DOHH2 (cell line): Measurements from ENCODE around the gene RAD23B.

Experiments
- H3F3A ChIP-seq: fragments of 200-600 bp; sonication (generic), shearing (Covaris generic); 2 replicates; pipeline ENCODE4 v1.6.0; 2016; ENCODE audit warnings: antibody characterized with exemption, mild to moderate bottlenecking; ENCODE audit not compliant: control insufficient read depth, insufficient read depth
- H3K27ac ChIP-seq: fragments of 200-600 bp; sonication (generic); 2 replicates; pipeline ENCODE4 v1.5.1; 2014; ENCODE audit warnings: low read depth, mild to moderate bottlenecking, low read length, moderate library complexity
- H3K27me3 ChIP-seq: fragments of 200-600 bp; sonication (generic); 2 replicates; pipeline ENCODE4 v1.6.1; 2014; ENCODE audit warnings: mild to moderate bottlenecking, low read length, mixed read lengths; ENCODE audit not compliant: control insufficient read depth
- H3K36me3 ChIP-seq: fragments of 200-600 bp; sonication (generic); 2 replicates; pipeline ENCODE4 v1.6.1; 2014; ENCODE audit warnings: mild to moderate bottlenecking, low read length, moderate library complexity, mixed read lengths; ENCODE audit not compliant: control insufficient read depth
- H3K4me1 ChIP-seq: fragments of 200-600 bp; sonication (generic); 2 replicates; pipeline ENCODE4 v1.6.1; 2014; ENCODE audit warnings: mild to moderate bottlenecking, low read length, mixed read lengths; ENCODE audit not compliant: control insufficient read depth
- H3K4me2 ChIP-seq: fragments of 200-600 bp; sonication (generic); 2 replicates; pipeline ENCODE4 v1.6.0; 2014; ENCODE audit warnings: mild to moderate bottlenecking, low read length, moderate library complexity
- H3K4me3 ChIP-seq: fragments of 200-600 bp; sonication (generic); 2 replicates; pipeline ENCODE4 v1.5.1; 2014; ENCODE audit warnings: mild to moderate bottlenecking, low read length, mixed read lengths
- H3K79me2 ChIP-seq: fragments of 200-600 bp; sonication (generic); 2 replicates; pipeline ENCODE4 v1.6.1; 2014; ENCODE audit warnings: mild to moderate bottlenecking, low read length, mixed read lengths; ENCODE audit not compliant: control insufficient read depth
- H3K9me2 ChIP-seq: fragments of 200-600 bp; sonication (generic); replicated peaks from 2 replicates; pipeline ENCODE4 v1.6.1; 2014; ENCODE audit warnings: mild to moderate bottlenecking, low read length, mixed read lengths; ENCODE audit not compliant: control insufficient read depth
- H3K9me3 ChIP-seq: fragments of 200-600 bp; sonication (generic); 2 replicates; pipeline ENCODE4 v1.6.1; 2014; ENCODE audit warnings: antibody characterized with exemption, low read length, mixed read lengths; ENCODE audit not compliant: control insufficient read depth, insufficient read depth
- H4K20me1 ChIP-seq: fragments of 200-600 bp; sonication (generic); 2 replicates; pipeline ENCODE4 v1.6.0; 2014; ENCODE audit warnings: low read depth, mild to moderate bottlenecking, antibody characterized with exemption, low read length, moderate library complexity; ENCODE audit not compliant: control insufficient read depth, insufficient read depth
- CTCF ChIP-seq: fragments of 200-600 bp; sonication (generic); IDR thresholded peaks from one replicate; pipeline ENCODE4 v1.5.1; 2014; ENCODE audit warnings: antibody characterized with exemption, mild to moderate bottlenecking, low read depth, low read length; ENCODE audit not compliant: poor library complexity, severe bottlenecking
- EZH2phosphoT487 ChIP-seq: fragments of 200-600 bp; sonication (generic); IDR thresholded peaks from 2 replicates; pipeline ENCODE4 v1.6.1; 2017; ENCODE audit warnings: borderline replicate concordance, mild to moderate bottlenecking, antibody characterized with exemption, low read length, moderate library complexity, mixed read lengths

RAD23B gene

GRCh38 chr9:107316795-107317661 is 33.9 kb downstream of the RAD23B start:
- no peaks in the 10 kb centered on the region for H3K9me3 ChIP-seq
- H3K36me3 ChIP-seq, result peaks cover 98% of the 10 kb centered on the region
- TF ChIP-seq CTCF (no peak), EZH2phosphoT487 (no peak)
- H4K20me1 ChIP-seq, result no peaks in the 10 kb centered on the region
- no peaks in the 10 kb centered on the region for H3K9me2 ChIP-seq
- no peak overlapping the region for H3K27ac ChIP-seq
- peaks cover 93% of the 10 kb centered on the region for H3K79me2 ChIP-seq
- no peaks in the 10 kb centered on the region for H3K4me1 ChIP-seq
- no peaks in the 10 kb centered on the region for H3K27me3 ChIP-seq
- no peak overlapping the region for H3K4me3 ChIP-seq
- no peaks in the 10 kb centered on the region for H3F3A ChIP-seq
- H3K4me2 ChIP-seq, result no peak overlapping the region

GRCh38 chr9:107322643-107323042 is 39.6 kb downstream of the RAD23B start:
- H3F3A ChIP-seq, result no peaks in the 10 kb centered on the region
- no peaks in the 10 kb centered on the region for H3K9me3 ChIP-seq
- no peak for TF ChIP-seq EZH2phosphoT487
- TF ChIP-seq CTCF, result no peak
- H3K9me2 ChIP-seq, result no peaks in the 10 kb centered on the region
- peaks cover 94% of the 10 kb centered on the region for H3K36me3 ChIP-seq
- peaks cover 3% of the 10 kb centered on the region; the same call in 1 of the 2 replicates for H3K4me1 ChIP-seq
- H3K27me3 ChIP-seq, result no peaks in the 10 kb centered on the region
- no peak overlapping the region for H3K27ac ChIP-seq
- H3K4me3 ChIP-seq, result no peak overlapping the region
- H4K20me1 ChIP-seq, result peaks cover 3% of the 10 kb centered on the region; the same call in 1 of the 2 replicates
- H3K79me2 ChIP-seq, result peaks cover 87% of the 10 kb centered on the region
- H3K4me2 ChIP-seq, result no peak overlapping the region

GRCh38 chr9:107323836-107324585 is 40.9 kb downstream of the RAD23B start:
- peaks cover 83% of the 10 kb centered on the region for H3K79me2 ChIP-seq
- H3K9me2 ChIP-seq, result no peaks in the 10 kb centered on the region
- no peaks in the 10 kb centered on the region for H3F3A ChIP-seq
- TF ChIP-seq CTCF (no peak), EZH2phosphoT487 (no peak)
- no peaks in the 10 kb centered on the region for H3K9me3 ChIP-seq
- H3K4me3 ChIP-seq, result no peak overlapping the region
- no peak overlapping the region for H3K4me2 ChIP-seq
- no peaks in the 10 kb centered on the region for H3K27me3 ChIP-seq
- H3K36me3 ChIP-seq, result peaks cover 94% of the 10 kb centered on the region
- H4K20me1 ChIP-seq, result peaks cover 6% of the 10 kb centered on the region; the same call in 1 of the 2 replicates
- H3K27ac ChIP-seq, result no peak overlapping the region
- peaks cover 7% of the 10 kb centered on the region; the same call in 1 of the 2 replicates for H3K4me1 ChIP-seq
